Kidney (tissue), 14 donors: Measurements from ENCODE around the gene MTR. TPM values are rescaled to one million over a fixed set of nuclear protein-coding genes. Genes with fewer than 3 reads are reported as not detected.

Experiments used
- DNase-seq, 5 donors: peaks; one replicate each; pipeline ENCODE4 v3.0.0-alpha.2; 2013 to 2020
- FAIRE-seq: peaks from 2 replicates; lab custom pipeline; 2012; peaks lifted over from hg19 to GRCh38; lab: Jason Lieb, UNC
- H3K27ac ChIP-seq, 2 donors: one replicate each; pipeline ENCODE4 v1.7.0; 2013; ENCODE audit warnings: low read depth in 2 of 2, low read length in 2 of 2, inconsistent platforms in 1 of 2
- H3K27me3 ChIP-seq: one replicate; pipeline ENCODE4 v1.7.1; 2013; ENCODE audit warnings: low read length, inconsistent platforms; ENCODE audit not compliant: control insufficient read depth, insufficient read depth
- H3K36me3 ChIP-seq, 3 donors: one replicate each; pipeline versions ENCODE4 v1.7.0 to v1.7.1; 2013; ENCODE audit warnings: low read length in 3 of 3, control low read depth in 1 of 3, inconsistent platforms in 1 of 3; ENCODE audit not compliant: insufficient read depth in 3 of 3, control insufficient read depth in 2 of 3
- H3K4me1 ChIP-seq, 3 donors: one replicate each; pipeline versions ENCODE4 v1.7.0 to v1.7.1; 2013; ENCODE audit warnings: low read length in 3 of 3, inconsistent platforms in 1 of 3, low read depth in 1 of 3; ENCODE audit not compliant: control insufficient read depth in 2 of 3, insufficient read depth in 2 of 3
- H3K4me3 ChIP-seq, 3 donors: one replicate each; pipeline versions ENCODE4 v1.7.0 to v1.8.1; 2013; ENCODE audit warnings: low read length in 3 of 3, control low read depth in 1 of 3, inconsistent platforms in 1 of 3
- H3K9ac ChIP-seq, 3 donors: one replicate each; pipeline versions ENCODE4 v1.7.0 to v1.7.1; 2013; ENCODE audit warnings: low read length in 3 of 3, control low read depth in 1 of 3, inconsistent platforms in 1 of 3
- H3K9me3 ChIP-seq, 3 donors: one replicate each; pipeline versions ENCODE4 v1.7.0 to v1.7.1; 2013; ENCODE audit warnings: low read length in 3 of 3, control low read depth in 1 of 3, inconsistent platforms in 1 of 3; ENCODE audit not compliant: control insufficient read depth in 2 of 3, insufficient read depth in 1 of 3
- intact Hi-C: fragments of 100-400 bp; cut with DNase I; formaldehyde crosslinking; loops from one replicate; pipeline ENCODE4 v1.11.1; 2022
- polyA plus RNA-seq: library from polyadenylated mRNA; stranded (reverse); fragments of 350-450 nt; fragmentation: Illumina TruSeq; extraction: RNeasy Lipid Tissue Mini Kit (QIAGEN cat#74804); gene quantifications from one replicate; pipeline ENCODE4 v1.2.3, GENCODE V29; 2014; ENCODE audit warnings: low read depth, low replicate concordance; ENCODE audit not compliant: insufficient read depth
- total RNA-seq: library from RNA; stranded (reverse); fragmentation: NEBNext Ultra II Directional; extraction: Animal tissue kit (Norgen Biotek cat#: 25700); gene quantifications from one replicate; pipeline ENCODE4 v1.2.1, GENCODE V29; 2021
- TF ChIP-seq, protein P1 (sequence below): IDR thresholded peaks from 3 replicates; pipeline ENCODE4 v1.5.1; 2012; ENCODE audit warnings: mild to moderate bottlenecking, moderate library complexity, borderline replicate concordance; ENCODE audit not compliant: insufficient read depth; ENCODE audit errors: extremely low read depth
- donor health status: control.
- donor health status: control.
- donor health status: control.
- donor health status: control.
- donor health status: control.
- donor health status: DM: yes; HTN: yes; CAD: no.
- donor health status: Normal renal cell carcinoma (clear cell type).

The MTR gene
- total and polyA plus RNA-seq, 2 donors from 2014 or later: 7.6 to 61.0 TPM

DNA sequence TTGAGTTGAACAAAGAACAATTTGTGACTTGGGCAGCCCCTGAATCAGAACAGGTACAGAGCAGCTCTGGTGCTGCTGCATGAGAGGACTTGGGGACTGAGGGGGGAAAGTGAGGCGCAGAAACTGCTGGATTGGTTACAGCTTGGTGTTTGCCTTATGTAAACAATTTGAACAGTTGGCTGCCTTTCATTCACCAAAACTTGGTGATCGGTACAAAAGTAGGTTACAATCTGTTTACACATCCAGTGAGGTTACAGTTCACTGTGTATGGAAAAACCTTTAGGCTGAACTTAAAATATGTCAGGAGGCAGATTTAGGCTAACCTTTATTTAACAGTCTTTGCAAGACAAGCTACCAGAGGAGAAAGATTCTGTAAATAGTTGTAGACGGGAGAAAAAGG lies 28.6 kb upstream of the MTR start:
- Histone ChIP-seq H3K4me1 (peaks cover 0 to 3% (median 0%) of the 10 kb centered on the region in 3 donors), H3K36me3 (no peaks in the 10 kb centered on the region), H3K9me3 (no peaks in the 10 kb centered on the region), H3K4me3 (no peak overlapping the region), H3K27me3 (no peaks in the 10 kb centered on the region), H3K27ac (no peak overlapping the region), H3K9ac (no peak overlapping the region)
- no peak for DNase-seq
- TF ChIP-seq, protein P1, sequence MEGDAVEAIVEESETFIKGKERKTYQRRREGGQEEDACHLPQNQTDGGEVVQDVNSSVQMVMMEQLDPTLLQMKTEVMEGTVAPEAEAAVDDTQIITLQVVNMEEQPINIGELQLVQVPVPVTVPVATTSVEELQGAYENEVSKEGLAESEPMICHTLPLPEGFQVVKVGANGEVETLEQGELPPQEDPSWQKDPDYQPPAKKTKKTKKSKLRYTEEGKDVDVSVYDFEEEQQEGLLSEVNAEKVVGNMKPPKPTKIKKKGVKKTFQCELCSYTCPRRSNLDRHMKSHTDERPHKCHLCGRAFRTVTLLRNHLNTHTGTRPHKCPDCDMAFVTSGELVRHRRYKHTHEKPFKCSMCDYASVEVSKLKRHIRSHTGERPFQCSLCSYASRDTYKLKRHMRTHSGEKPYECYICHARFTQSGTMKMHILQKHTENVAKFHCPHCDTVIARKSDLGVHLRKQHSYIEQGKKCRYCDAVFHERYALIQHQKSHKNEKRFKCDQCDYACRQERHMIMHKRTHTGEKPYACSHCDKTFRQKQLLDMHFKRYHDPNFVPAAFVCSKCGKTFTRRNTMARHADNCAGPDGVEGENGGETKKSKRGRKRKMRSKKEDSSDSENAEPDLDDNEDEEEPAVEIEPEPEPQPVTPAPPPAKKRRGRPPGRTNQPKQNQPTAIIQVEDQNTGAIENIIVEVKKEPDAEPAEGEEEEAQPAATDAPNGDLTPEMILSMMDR: no peak
- intact Hi-C loops: no loop called here
- no peak for FAIRE-seq

DNA sequence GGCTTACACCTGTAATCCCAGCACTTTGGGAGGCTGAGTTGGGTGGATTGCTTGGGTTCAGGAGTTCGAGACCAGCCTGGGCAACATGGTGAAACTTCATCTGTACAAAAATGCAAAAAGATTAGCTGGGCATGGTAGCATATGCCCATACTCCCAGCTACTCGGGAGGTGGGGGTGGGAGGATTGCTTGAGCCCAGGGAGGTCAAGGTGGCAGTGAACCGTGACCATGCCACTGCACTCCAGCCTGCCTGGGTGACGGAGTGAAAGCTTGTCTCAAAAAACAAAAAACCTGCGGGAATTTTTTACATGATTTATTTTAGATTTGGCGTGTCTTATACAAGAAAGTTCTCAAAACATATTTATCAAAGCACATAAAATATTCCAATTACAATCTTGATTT lies 27.8 kb upstream of the MTR start:
- H3K9me3 ChIP-seq: no peaks in the 10 kb centered on the region
- DNase-seq: peak in 2 of 5 donors; percentile 12 to 51
- FAIRE-seq: no peak
- H3K4me1 ChIP-seq: peaks cover 0 to 3% (median 0%) of the 10 kb centered on the region in 3 donors
- no peaks in the 10 kb centered on the region for H3K27me3 ChIP-seq
- TF ChIP-seq, protein P1: no peak
- no peaks in the 10 kb centered on the region for H3K36me3 ChIP-seq
- intact Hi-C loops: no loop called here
- H3K4me3 ChIP-seq: no peak overlapping the region
- no peak overlapping the region for H3K27ac ChIP-seq
- no peak overlapping the region for H3K9ac ChIP-seq

DNA sequence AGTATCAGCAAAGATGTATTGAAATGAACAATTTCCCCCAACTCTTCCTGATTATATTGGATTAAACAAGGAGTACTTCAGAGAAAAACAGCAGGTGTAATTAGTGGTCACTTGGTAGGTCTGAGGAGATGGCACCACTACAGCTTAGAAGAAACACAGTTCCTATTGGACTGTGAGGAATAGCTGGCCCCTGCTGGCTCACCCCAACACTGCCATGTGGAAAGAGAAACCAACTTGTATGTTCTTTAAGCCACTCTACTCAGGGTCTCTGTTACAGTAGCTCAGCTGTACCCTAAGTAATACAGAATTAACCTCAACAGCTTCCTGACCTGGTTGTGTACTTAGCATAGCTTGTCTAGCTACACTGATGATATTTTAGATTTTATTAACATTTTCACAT lies 26.5 kb upstream of the MTR start:
- FAIRE-seq: no peak
- Histone ChIP-seq H3K36me3 (no peaks in the 10 kb centered on the region), H3K9ac (no peak overlapping the region), H3K9me3 (no peaks in the 10 kb centered on the region), H3K27ac (no peak overlapping the region), H3K4me1 (peaks cover 0 to 3% (median 0%) of the 10 kb centered on the region in 3 donors), H3K4me3 (no peak overlapping the region), H3K27me3 (no peaks in the 10 kb centered on the region)
- TF ChIP-seq, protein P1: no peak
- no peak for DNase-seq
- intact Hi-C loops: no loop called here

DNA sequence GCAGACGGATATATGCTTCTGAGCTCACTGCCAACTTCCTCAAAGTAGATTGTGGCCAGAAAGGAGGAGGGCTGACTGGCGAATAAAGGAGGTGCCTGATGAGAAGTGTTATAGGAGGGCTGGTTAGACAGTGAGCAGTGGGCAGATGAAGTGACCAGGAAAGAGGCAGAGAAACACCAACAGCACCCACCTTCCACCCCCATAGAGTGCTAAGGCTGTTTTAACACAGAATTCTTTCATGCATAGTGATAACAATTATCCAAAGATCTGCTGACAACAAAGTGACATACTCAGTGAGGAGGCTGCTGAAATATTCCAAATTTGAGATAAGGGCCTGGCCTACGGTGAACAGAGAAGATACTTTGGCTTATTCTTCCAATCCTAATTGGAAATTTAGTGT lies 21.2 kb upstream of the MTR start:
- H3K27me3 ChIP-seq: no peaks in the 10 kb centered on the region
- H3K9me3 ChIP-seq: peaks cover 0 to 1% (median 0%) of the 10 kb centered on the region in 3 donors
- no peaks in the 10 kb centered on the region for H3K36me3 ChIP-seq
- DNase-seq (no peak), FAIRE-seq (no peak)
- no peaks in the 10 kb centered on the region for H3K4me1 ChIP-seq
- intact Hi-C loops: no loop called here
- TF ChIP-seq, protein P1: no peak
- no peak overlapping the region for H3K9ac ChIP-seq
- H3K4me3 ChIP-seq: no peak overlapping the region
- H3K27ac ChIP-seq: no peak overlapping the region
